Ovary (tissue), 9 donors: ENCODE measurements around the gene APP. TPM values are rescaled to one million over a fixed set of nuclear protein-coding genes. Genes with fewer than 3 reads are reported as not detected.

ENCODE experiments used
- DNase-seq, 5 donors: peaks; one replicate each; pipeline ENCODE4 v3.0.0-alpha.2; 2019 to 2020
- H3K27ac ChIP-seq, 2 donors: fragments of 200-600 bp; one replicate each; pipeline versions ENCODE4 v1.5.1 to v1.8.0; 2019 to 2022
- H3K27me3 ChIP-seq: fragments of 200-600 bp; one replicate; pipeline ENCODE4 v1.8.0; 2022
- H3K36me3 ChIP-seq: fragments of 200-600 bp; sonication (generic); one replicate; pipeline ENCODE4 v1.5.1; 2019
- H3K4me1 ChIP-seq: one replicate; pipeline ENCODE4 v1.8.1; 2013; ENCODE audit warnings: mild to moderate bottlenecking, moderate library complexity; ENCODE audit not compliant: insufficient read depth
- H3K4me3 ChIP-seq: fragments of 200-600 bp; sonication (generic); one replicate; pipeline ENCODE4 v1.5.1; 2017
- H3K9me3 ChIP-seq, 2 donors: fragments of 200-600 bp in 1 of 2; sonication (generic) in 1 of 2; one replicate each; pipeline versions ENCODE4 v1.5.1 to v1.8.1; 2013 to 2019; ENCODE audit warnings: mild to moderate bottlenecking in 1 of 2, moderate library complexity in 1 of 2
- CTCF ChIP-seq, 3 donors: fragments of 450-650 bp in 2 of 3; fragments of 200-600 bp in 1 of 3; IDR thresholded peaks; one replicate each; pipeline versions ENCODE4 v1.5.1 to v1.8.0; 2016 to 2022; ENCODE audit warnings: antibody characterized with exemption in 3 of 3, mild to moderate bottlenecking in 1 of 3
- EP300 ChIP-seq: sonication (generic); formaldehyde crosslinking; IDR thresholded peaks from one replicate; pipeline ENCODE4 v1.6.1; 2017; ENCODE audit warnings: antibody characterized with exemption
- POLR2A ChIP-seq: fragments of 450-650 bp; IDR thresholded peaks from one replicate; pipeline ENCODE4 v1.6.1; 2017; ENCODE audit warnings: antibody characterized with exemption, mild to moderate bottlenecking, moderate library complexity
- WGBS, 3 donors: extraction: QIAGEN DNeasy Blood & Tissue Kit in 1 of 3; methylation state at CpG; one replicate each; pipeline versions ENCODE4 v1.1.5 to v1.1.7; 2013 to 2017; 5-methylcytosine and 5-hydroxymethylcytosine counted together
- intact Hi-C, 4 donors: fragments of 100-400 bp; cut with DNase I; formaldehyde crosslinking; loops; one replicate each; pipeline versions ENCODE4 v1.11.0 to v1.15.1; 2022 to 2023
- polyA plus RNA-seq, 2 donors: library from polyadenylated mRNA; stranded (reverse); fragments of 200-250 nt in 1 of 2; fragments of 350-450 nt in 1 of 2; fragmentation: Illumina TruSeq in 1 of 2; extraction: RNeasy Lipid Tissue Mini Kit (QIAGEN cat#74804) in 1 of 2; gene quantifications; one replicate each; pipeline ENCODE4 v1.2.3, GENCODE V29; 2013 to 2014
- total RNA-seq, 7 donors: library from RNA; depleted of rRNA in 2 of 7; stranded (reverse); fragments of >200 nt in 2 of 7; fragmentation: NEBNext Ultra II Directional in 3 of 7; extraction: Animal tissue kit (Norgen Biotek cat#: 25700) in 3 of 7; gene quantifications; one replicate each; pipeline versions ENCODE4 v1.1.0 to v1.2.4, GENCODE V29; 2016 to 2023
- donor health status: DM: no; HTN: no; CAD: no; lungs with moderate emphysema.
- donor health status: DM: no; HTN: no; CAD: no.
- donor health status: Bipolar disorder and iron deficiency.
- donor health status: DM: yes; HTN: yes; CAD: no.
- donor health status: DM: no; HTN: no; CAD: no.
- donor health status: DM: yes; HTN: yes; CAD: no.

APP gene
- total and polyA plus RNA-seq, 9 donors, result 211 to 945 (median 364) TPM

- 86 to 96% (median 91%) methylated on average over 1 of the region's 1 CpG for WGBS, 3 donors
- H3K27ac ChIP-seq, result no peak overlapping the region
- intact Hi-C loops, result no loop called here
- TF ChIP-seq EP300 (no peak), POLR2A (no peak), CTCF (IDR thresholded peaks at IDR 0.05) (no peak)
- DNase-seq, result no peak
- H3K9me3 ChIP-seq, result no peaks in the 10 kb centered on the region
- no peak overlapping the region for H3K4me3 ChIP-seq
- no peaks in the 10 kb centered on the region for H3K27me3 ChIP-seq
- no peaks in the 10 kb centered on the region for H3K36me3 ChIP-seq
- H3K4me1 ChIP-seq, result peaks cover 12% of the 10 kb centered on the region
Measured at GRCh38 chr21:26127073-26127814, 43.3 kb downstream of the APP start.

GRCh38 chr21:26126168-26126553, 44.4 kb downstream of the APP start:
- H3K27ac ChIP-seq, result no peak overlapping the region
- H3K4me3 ChIP-seq, result no peak overlapping the region
- no peaks in the 10 kb centered on the region for H3K9me3 ChIP-seq
- H3K36me3 ChIP-seq, result no peaks in the 10 kb centered on the region
- WGBS, 3 donors, result 97 to 98% (median 97%) methylated on average over 4 of the region's 4 CpGs
- intact Hi-C loops, result no loop called here
- no peaks in the 10 kb centered on the region for H3K27me3 ChIP-seq
- TF ChIP-seq CTCF (IDR thresholded peaks at IDR 0.05) (no peak), POLR2A (no peak)
- H3K4me1 ChIP-seq, result peaks cover 11% of the 10 kb centered on the region
- DNase-seq, result no peak

GRCh38 chr21:26125433-26126167, 45.0 kb downstream of the APP start:
- H3K4me3 ChIP-seq, result no peak overlapping the region
- no peaks in the 10 kb centered on the region for H3K36me3 ChIP-seq
- H3K4me1 ChIP-seq, result peaks cover 11% of the 10 kb centered on the region
- WGBS, 3 donors, result 60 to 74% (median 72%) methylated on average over 8 of the region's 8 CpGs
- TF ChIP-seq CTCF (IDR thresholded peaks at IDR 0.05), result no peak
- H3K27me3 ChIP-seq, result no peaks in the 10 kb centered on the region
- no peaks in the 10 kb centered on the region for H3K9me3 ChIP-seq
- intact Hi-C loops, result no loop called here
- no peak overlapping the region for H3K27ac ChIP-seq
- no peak for DNase-seq

- intact Hi-C loops, result no loop called here
- Histone ChIP-seq H3K27me3 (no peaks in the 10 kb centered on the region), H3K9me3 (no peaks in the 10 kb centered on the region), H3K4me1 (peaks cover 11% of the 10 kb centered on the region), H3K4me3 (no peak overlapping the region), H3K36me3 (no peaks in the 10 kb centered on the region), H3K27ac (no peak overlapping the region)
- TF ChIP-seq EP300 (no peak), CTCF (IDR thresholded peaks at IDR 0.05) (no peak), POLR2A (no peak)
- no peak for DNase-seq
- WGBS, 3 donors, result 44 to 47% (median 45%) methylated on average over 7 of the region's 7 CpGs
Measured at GRCh38 chr21:26124896-26125295, 45.7 kb downstream of the APP start.
